IMR-90 (cell line): ENCODE measurements around the gene CDR2. TPM values are rescaled to one million over a fixed set of nuclear protein-coding genes. Genes with fewer than 3 reads are reported as not detected.
"Not testable (repeated sequence)": the region's sequence is repeated elsewhere in the genome, so short reads cannot be mapped to it uniquely, and the experiment has no call there.

ENCODE experiments used
- ATAC-seq: fragments of 200-7000 bp; cut with Tn5 transposase; 2 replicates; pipeline ENCODE4 v1.9.1; 2020; ENCODE audit warnings: low read depth, mild to moderate bottlenecking, moderate library complexity
- BruUV-seq: library from RNA; stranded (reverse); fragments of 400-500 nt; replicated peaks from 2 replicates; lab custom pipeline; 2021; lab: Mats Ljungman, UMichigan
- CTCF ChIA-PET: fragments of 300-600 bp; formaldehyde crosslinking; extraction: SDS; loops from one replicate; lab custom pipeline; 2021; ENCODE audit warnings: antibody characterized with exemption; lab: Yijun Ruan, JAX
- POLR2A ChIA-PET: fragments of 300-600 bp; sonication (Branson Sonifier 250); formaldehyde crosslinking; loops from one replicate; lab custom pipeline; 2022; ENCODE audit warnings: antibody characterized with exemption; ENCODE audit not compliant: unreplicated experiment; lab: Charles Lee
- DNase-seq: peaks from one replicate; pipeline ENCODE4 v3.0.0; 2013
- H2AFZ ChIP-seq: replicated peaks from 2 replicates; pipeline ENCODE3; 2013; ENCODE audit warnings: low read length, mild to moderate bottlenecking; ENCODE audit not compliant: poor library complexity
- H2AK5ac ChIP-seq: 2 replicates; pipeline ENCODE4 v1.6.1; 2013; ENCODE audit warnings: low read depth, low read length, inconsistent platforms
- H2AK9ac ChIP-seq: replicated peaks from 2 replicates; pipeline ENCODE3; 2013; ENCODE audit warnings: mild to moderate bottlenecking, low read depth, low read length, moderate library complexity; ENCODE audit not compliant: poor library complexity
- H2BK120ac ChIP-seq: 2 replicates; pipeline ENCODE4 v1.6.1; 2013; ENCODE audit warnings: low read depth, low read length, inconsistent platforms
- H2BK15ac ChIP-seq: 3 replicates; pipeline ENCODE4 v1.6.1; 2013; ENCODE audit warnings: low read depth, low read length, inconsistent platforms
- H2BK20ac ChIP-seq: 2 replicates; pipeline ENCODE4 v1.6.1; 2013; ENCODE audit warnings: low read depth, mild to moderate bottlenecking, inconsistent platforms, low read length, moderate library complexity
- H2BK5ac ChIP-seq: 2 replicates; pipeline ENCODE4 v1.6.1; 2013; ENCODE audit warnings: mild to moderate bottlenecking, low read depth, low read length, inconsistent platforms; ENCODE audit not compliant: poor library complexity, severe bottlenecking
- H3K14ac ChIP-seq: replicated peaks from 2 replicates; pipeline ENCODE4 v1.6.1; 2013; ENCODE audit warnings: low read depth, low read length, inconsistent platforms
- H3K18ac ChIP-seq: 2 replicates; pipeline ENCODE4 v1.6.1; 2013; ENCODE audit warnings: low read depth, low read length, control low read depth
- H3K23ac ChIP-seq: 2 replicates; pipeline ENCODE4 v1.6.1; 2013; ENCODE audit warnings: low read depth, low read length, inconsistent platforms
- H3K27ac ChIP-seq: 2 replicates; pipeline ENCODE4 v1.5.1; 2013; ENCODE audit warnings: mild to moderate bottlenecking, control low read depth, low read length; ENCODE audit not compliant: insufficient read depth
- H3K27me3 ChIP-seq: 2 replicates; pipeline ENCODE4 v1.6.1; 2013; ENCODE audit warnings: low read length; ENCODE audit not compliant: control insufficient read depth, insufficient read depth
- H3K36me3 ChIP-seq: 2 replicates; pipeline ENCODE4 v1.6.1; 2013; ENCODE audit warnings: low read length, mixed read lengths; ENCODE audit not compliant: control insufficient read depth, insufficient read depth
- H3K4ac ChIP-seq: 2 replicates; pipeline ENCODE4 v1.6.1; 2013; ENCODE audit warnings: low read depth, low read length, inconsistent platforms
- H3K4me1 ChIP-seq: 2 replicates; pipeline ENCODE4 v1.6.1; 2013; ENCODE audit warnings: low read length, mixed read lengths; ENCODE audit not compliant: control insufficient read depth, insufficient read depth
- H3K4me2 ChIP-seq: 2 replicates; pipeline ENCODE4 v1.6.1; 2013; ENCODE audit warnings: low read depth, mild to moderate bottlenecking, control low read depth, low read length, moderate library complexity
- H3K4me3 ChIP-seq: 2 replicates; pipeline ENCODE4 v1.5.1; 2013; ENCODE audit warnings: low read depth, mild to moderate bottlenecking, control low read depth, low read length, moderate library complexity; ENCODE audit not compliant: insufficient read depth
- H3K56ac ChIP-seq: 2 replicates; pipeline ENCODE4 v1.6.1; 2013; ENCODE audit warnings: low read length, inconsistent platforms; ENCODE audit not compliant: insufficient read depth; ENCODE audit errors: extremely low read depth
- H3K79me1 ChIP-seq, 2 experiments: 2 replicates each; pipeline ENCODE4 v1.6.1; 2013; ENCODE audit warnings: low read length in 2 of 2, inconsistent platforms in 1 of 2, low read depth in 1 of 2
- H3K9ac ChIP-seq: 2 replicates; pipeline ENCODE4 v1.6.1; 2013; ENCODE audit warnings: low read depth, low read length, control low read depth
- H3K9me1 ChIP-seq: 2 replicates; pipeline ENCODE4 v1.6.1; 2013; ENCODE audit warnings: low read length, inconsistent platforms; ENCODE audit not compliant: insufficient read depth
- H3K9me3 ChIP-seq: 2 replicates; pipeline ENCODE4 v1.6.1; 2013; ENCODE audit warnings: low read length; ENCODE audit not compliant: control insufficient read depth, insufficient read depth
- H4K20me1 ChIP-seq: 2 replicates; pipeline ENCODE4 v1.6.1; 2013; ENCODE audit warnings: low read length, inconsistent platforms; ENCODE audit not compliant: insufficient read depth
- H4K5ac ChIP-seq: 2 replicates; pipeline ENCODE4 v1.6.1; 2013; ENCODE audit warnings: mild to moderate bottlenecking, low read depth, low read length, control low read depth
- H4K8ac ChIP-seq, 2 experiments: 2 replicates each; pipeline ENCODE4 v1.6.1; 2013; ENCODE audit warnings: low read depth in 2 of 2, low read length in 2 of 2, control low read depth in 1 of 2, inconsistent platforms in 1 of 2
- H4K91ac ChIP-seq: 2 replicates; pipeline ENCODE4 v1.6.1; 2013; ENCODE audit warnings: low read depth, low read length, inconsistent platforms; ENCODE audit not compliant: insufficient read depth
- BHLHE40 ChIP-seq: fragments of 150-350 bp; IDR thresholded peaks from 2 replicates; pipeline ENCODE4 v1.6.1; 2016; ENCODE audit warnings: mild to moderate bottlenecking, low read depth, low read length
- CHD1 ChIP-seq: IDR thresholded peaks from 2 replicates; pipeline ENCODE4 v1.6.1; 2012; ENCODE audit warnings: low read depth, low read length, improper control_type of control experiment
- CTCF ChIP-seq: conservative IDR thresholded peaks from 2 replicates; pipeline ENCODE4 v1.5.1; 2012; ENCODE audit warnings: mild to moderate bottlenecking, low read depth, low read length, improper control_type of control experiment
- FOS ChIP-seq: fragments of 150-350 bp; IDR thresholded peaks from 2 replicates; pipeline ENCODE4 v1.6.1; 2016; ENCODE audit warnings: low read depth, low read length
- MAFK ChIP-seq: IDR thresholded peaks from 2 replicates; pipeline ENCODE4 v1.6.1; 2012; ENCODE audit warnings: low read depth, low read length, improper control_type of control experiment
- POLR2A ChIP-seq: IDR thresholded peaks from 2 replicates; pipeline ENCODE4 v1.6.1; 2012; ENCODE audit warnings: mild to moderate bottlenecking, low read depth, low read length
- RAD21 ChIP-seq: IDR thresholded peaks from 2 replicates; pipeline ENCODE4 v1.6.1; 2012; ENCODE audit warnings: low read length, improper control_type of control experiment
- RFX5 ChIP-seq: IDR thresholded peaks from 2 replicates; pipeline ENCODE4 v1.8.0; 2012; ENCODE audit warnings: low read depth, mild to moderate bottlenecking, low read length, moderate library complexity
- USF2 ChIP-seq: fragments of 150-350 bp; IDR thresholded peaks from 2 replicates; pipeline ENCODE4 v1.6.1; 2017; ENCODE audit warnings: mild to moderate bottlenecking, antibody characterized with exemption, low read length, low read depth
- WGBS, 2 experiments: methylation state at CpG; one replicate each; pipeline versions ENCODE4 v1.1.5 to v1.1.7; 2013; ENCODE audit warnings: missing lambda C conversion rate in 2 of 2; ENCODE audit not compliant: insufficient read length in 1 of 2; ENCODE audit errors: extremely low coverage in 2 of 2; 5-methylcytosine and 5-hydroxymethylcytosine counted together
- dilution Hi-C: fragments of 300-500 bp; cut with HindIII; formaldehyde crosslinking; loops from one replicate; pipeline ENCODE4 v1.14.3; 2018; ENCODE audit warnings: low sequenced_read_pairs; ENCODE audit not compliant: unreplicated experiment
- in situ Hi-C: fragments of 300-500 bp; cut with MboI; formaldehyde crosslinking; loops from 3 replicates; pipeline ENCODE4 v1.14.3; 2019; ENCODE audit warnings: low sequenced_read_pairs, inconsistent platforms, mixed read lengths
- intact Hi-C: fragments of 100-400 bp; cut with micrococcal nuclease; formaldehyde crosslinking; loops from 2 replicates; pipeline ENCODE4 v1.10.0; 2022
- polyA plus RNA-seq, 3 experiments: library from polyadenylated mRNA; depleted of rRNA; stranded (reverse); fragments of >200 nt; gene quantifications; 2 replicates each; pipeline ENCODE4 v1.2.3, GENCODE V29; 2012; ENCODE audit warnings: low replicate concordance in 1 of 3
- total RNA-seq: library from RNA; depleted of rRNA; stranded (reverse); fragments of >200 nt; gene quantifications from 2 replicates; pipeline ENCODE4 v1.2.3, GENCODE V29; 2012

The CDR2 gene
- total and polyA plus RNA-seq, 2 of the 4 experiments (the other 2 are of a cell fraction) = 37.7 to 48.4 TPM

GRCh38 chr16:22418826-22419225, 44.4 kb upstream of the CDR2 start:
- H2BK15ac ChIP-seq = no peak overlapping the region
- no peak overlapping the region for H3K18ac ChIP-seq
- H3K9ac ChIP-seq = no peak overlapping the region
- no TSS peak for BruUV-seq
- H3K4me1 ChIP-seq = peaks cover 1% of the 10 kb centered on the region
- no peak for DNase-seq
- H3K56ac ChIP-seq = no peak overlapping the region
- H4K20me1 ChIP-seq = no peaks in the 10 kb centered on the region
- H3K4ac ChIP-seq = no peak overlapping the region
- no peak overlapping the region for H2BK5ac ChIP-seq
- dilution Hi-C loops = no loop called here
- no peaks in the 10 kb centered on the region for H3K9me3 ChIP-seq
- no peak overlapping the region for H3K14ac ChIP-seq
- no peak overlapping the region for H2BK120ac ChIP-seq
- in situ Hi-C loops = no loop called here
- H3K9me1 ChIP-seq = peaks cover 3% of the 10 kb centered on the region
- no peak overlapping the region for H2AFZ ChIP-seq
- no peak for ATAC-seq
- no peak overlapping the region for H2AK9ac ChIP-seq
- H3K23ac ChIP-seq = no peak overlapping the region
- no peaks in the 10 kb centered on the region for H3K27me3 ChIP-seq
- H4K5ac ChIP-seq = no peak overlapping the region
- no CpG with 5 or more reads among the region's 3 CpGs for WGBS, 2 experiments
- no peak overlapping the region for H2AK5ac ChIP-seq
- POLR2A ChIA-PET = no interaction called here
- H3K4me3 ChIP-seq = no peak overlapping the region
- no peak overlapping the region for H4K8ac ChIP-seq
- intact Hi-C loops = no loop called here
- no peak overlapping the region for H3K27ac ChIP-seq
- H4K91ac ChIP-seq = no peak overlapping the region
- peaks cover 3 to 4% of the 10 kb centered on the region in 2 experiments; a peak in 2 of 4 replicates for H3K79me1 ChIP-seq
- no peak overlapping the region for H2BK20ac ChIP-seq
- H3K4me2 ChIP-seq = no peak overlapping the region
- peaks cover 11% of the 10 kb centered on the region for H3K36me3 ChIP-seq
- TF ChIP-seq CTCF (no peak), MAFK (no peak), POLR2A (no peak), USF2 (no peak), RFX5 (no peak), CHD1 (no peak), RAD21 (no peak), BHLHE40 (no peak), FOS (no peak)
- CTCF ChIA-PET = no interaction called here

- H2BK20ac ChIP-seq, H3K4me1 ChIP-seq, H3K56ac ChIP-seq, H3K18ac ChIP-seq, H3K4ac ChIP-seq, H4K20me1 ChIP-seq, CTCF ChIA-PET, in situ Hi-C loops, H3K27ac ChIP-seq, intact Hi-C loops, H3K14ac ChIP-seq, BruUV-seq, ATAC-seq, POLR2A ChIA-PET, H2BK5ac ChIP-seq, H4K8ac ChIP-seq, H3K9me1 ChIP-seq, DNase-seq, H3K27me3 ChIP-seq, H2AK5ac ChIP-seq, H3K36me3 ChIP-seq, H2AFZ ChIP-seq, H3K4me2 ChIP-seq, H3K23ac ChIP-seq, H4K91ac ChIP-seq, H3K9ac ChIP-seq, H2BK120ac ChIP-seq, H3K9me3 ChIP-seq, H3K79me1 ChIP-seq, H3K4me3 ChIP-seq, dilution Hi-C loops, H2AK9ac ChIP-seq, H2BK15ac ChIP-seq, H4K5ac ChIP-seq: not testable (repeated sequence)
- WGBS, 2 experiments = no CpG with 5 or more reads among the region's 6 CpGs
Measured at GRCh38 chr16:22417798-22418197, 43.4 kb upstream of the CDR2 start.
